Posterior vena cava (tissue), 2 donors: ENCODE measurements around the gene ENPP6. TPM values are rescaled to one million over a fixed set of nuclear protein-coding genes. Genes with fewer than 3 reads are reported as not detected.
"Not testable (repeated sequence)": the region's sequence is repeated elsewhere in the genome, so short reads cannot be mapped to it uniquely, and the experiment has no call there.

Source experiments
- DNase-seq: peaks from one replicate; pipeline ENCODE4 v3.0.0-alpha.2; 2020; ENCODE audit warnings: low spot score
- intact Hi-C, 2 donors: fragments of 100-400 bp; cut with DNase I; formaldehyde crosslinking; loops; one replicate each; pipeline versions ENCODE4 v1.14.1 to v1.14.2; 2022 to 2023
- total RNA-seq, 2 donors: library from RNA; stranded (reverse); fragmentation: NEBNext Ultra II Directional; extraction: Animal tissue kit (Norgen Biotek cat#: 25700); gene quantifications; one replicate each; pipeline ENCODE4 v1.2.1, GENCODE V29; 2021
- donor health status: DM: yes; HTN: yes; CAD: no.
- donor health status: DM: yes; HTN: yes; CAD: no.

The ENPP6 gene
- total RNA-seq, 2 donors from 2014 or later = 0.19 to 0.83 TPM

DNA sequence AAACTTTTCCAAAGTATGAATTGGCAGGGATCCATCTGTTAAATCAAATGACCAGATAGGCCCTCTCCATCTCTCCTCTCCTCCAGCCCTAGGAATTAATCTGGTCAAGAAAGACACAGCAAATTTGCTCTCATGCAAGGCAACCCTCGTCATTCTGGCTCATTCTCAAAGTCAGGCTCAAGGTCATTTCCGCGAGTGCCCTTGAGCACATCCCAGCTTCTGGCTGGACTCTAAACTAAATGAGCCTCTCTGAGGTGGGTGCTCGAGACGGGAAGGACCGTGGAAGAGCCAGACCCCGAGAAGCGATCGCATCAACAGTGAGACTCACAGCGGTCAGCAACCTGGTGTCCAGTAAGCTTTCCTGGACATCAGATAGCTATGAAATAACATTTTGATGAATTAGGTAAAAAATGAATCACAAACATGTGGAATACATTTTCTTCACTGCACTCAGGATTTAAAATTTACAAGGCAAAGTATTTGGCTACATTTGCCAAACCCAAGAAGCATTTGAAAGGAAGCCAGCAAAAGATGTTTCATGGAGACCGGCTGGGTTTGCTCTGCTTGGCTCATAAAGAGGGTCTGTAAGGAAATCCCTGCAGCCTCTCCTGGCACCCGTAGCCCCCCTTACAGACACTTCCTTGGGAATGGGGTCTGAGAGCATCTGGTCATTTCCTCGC, 121.0 kb downstream of the ENPP6 start:
- DNase-seq = no peak
- intact Hi-C loops = no loop called here

DNA sequence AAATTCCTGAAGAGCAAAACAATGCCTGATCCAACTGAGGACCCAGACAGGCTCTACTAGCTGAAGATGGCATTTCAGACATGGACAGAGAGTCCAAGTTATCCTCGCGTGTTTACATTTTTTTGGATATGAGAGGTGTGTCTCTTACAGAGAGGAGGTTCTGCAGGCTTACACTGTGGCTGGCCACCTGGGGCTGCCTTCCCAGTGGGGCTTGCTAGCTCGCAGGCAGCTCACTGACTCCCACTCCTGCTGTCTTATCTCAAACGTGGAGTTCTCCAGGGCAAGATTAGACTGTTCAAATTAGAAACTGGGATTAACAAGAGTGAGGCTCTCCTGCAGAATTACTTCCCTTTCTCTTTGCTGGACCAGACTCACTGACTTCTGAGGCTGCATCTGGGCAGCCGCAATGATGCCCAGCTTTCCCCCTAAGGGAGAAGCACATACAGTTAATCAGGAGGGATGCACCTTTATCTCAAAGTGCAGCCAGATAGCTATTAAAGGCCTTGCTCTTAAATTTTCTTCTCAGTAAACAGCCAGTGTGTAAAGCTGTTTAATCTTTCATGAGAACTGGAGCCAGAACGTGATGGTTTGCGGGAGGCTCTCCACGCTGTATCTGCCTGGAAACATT, 123.0 kb downstream of the ENPP6 start:
- intact Hi-C loops = no loop called here
- no peak for DNase-seq

- intact Hi-C loops = no loop called here
- no peak for DNase-seq
These were observed 125.7 kb downstream of the ENPP6 start for GRCh38 chr4:184091986-184092385.

DNA sequence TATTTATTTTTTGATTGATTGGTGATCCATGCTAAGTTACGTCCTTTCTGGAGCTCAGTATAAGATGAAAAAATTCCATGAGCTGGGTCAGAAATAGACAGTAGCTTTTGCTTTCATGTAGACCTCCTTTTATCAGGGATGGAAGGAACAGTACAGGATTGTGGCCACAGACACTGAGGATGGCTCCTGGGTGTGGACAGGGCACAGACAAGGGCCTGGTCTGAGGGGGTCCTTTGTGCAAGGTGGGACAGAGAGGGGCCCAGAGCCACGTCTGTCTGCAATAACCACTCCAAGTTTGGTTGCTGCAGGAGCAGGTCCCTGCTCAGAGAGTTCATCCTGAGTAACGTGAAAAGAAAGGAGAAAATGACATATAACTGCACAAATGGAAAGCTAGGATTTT, 127.1 kb downstream of the ENPP6 start:
- intact Hi-C loops = no loop called here
- DNase-seq = no peak

DNA sequence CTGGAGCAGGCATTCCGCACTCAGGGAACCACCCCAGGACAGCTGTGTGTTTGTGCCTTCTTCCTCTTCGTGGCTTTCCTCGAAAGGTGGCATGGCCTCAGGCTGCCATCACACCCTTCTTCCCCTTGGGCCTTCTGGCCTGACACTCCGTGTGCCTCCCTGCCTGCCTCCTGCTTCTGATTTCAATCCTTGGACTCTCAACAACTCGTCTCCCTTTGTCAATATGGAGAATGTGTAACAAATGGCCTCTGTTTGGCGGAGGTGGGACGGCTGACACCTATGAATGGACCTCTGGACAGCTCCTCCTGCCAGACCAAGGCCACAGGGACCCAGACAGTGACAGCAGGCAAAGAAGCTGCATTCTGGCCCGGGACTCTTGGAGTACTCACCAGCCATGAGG, 137.0 kb downstream of the ENPP6 start:
- no peak for DNase-seq
- intact Hi-C loops = no loop called here

GRCh38 chr4:184074677-184075388, 142.8 kb downstream of the ENPP6 start:
- intact Hi-C loops = no loop called here
- no peak for DNase-seq

GRCh38 chr4:184067931-184068554, 149.6 kb downstream of the ENPP6 start:
- intact Hi-C loops = no loop called here
- DNase-seq = no peak

DNA sequence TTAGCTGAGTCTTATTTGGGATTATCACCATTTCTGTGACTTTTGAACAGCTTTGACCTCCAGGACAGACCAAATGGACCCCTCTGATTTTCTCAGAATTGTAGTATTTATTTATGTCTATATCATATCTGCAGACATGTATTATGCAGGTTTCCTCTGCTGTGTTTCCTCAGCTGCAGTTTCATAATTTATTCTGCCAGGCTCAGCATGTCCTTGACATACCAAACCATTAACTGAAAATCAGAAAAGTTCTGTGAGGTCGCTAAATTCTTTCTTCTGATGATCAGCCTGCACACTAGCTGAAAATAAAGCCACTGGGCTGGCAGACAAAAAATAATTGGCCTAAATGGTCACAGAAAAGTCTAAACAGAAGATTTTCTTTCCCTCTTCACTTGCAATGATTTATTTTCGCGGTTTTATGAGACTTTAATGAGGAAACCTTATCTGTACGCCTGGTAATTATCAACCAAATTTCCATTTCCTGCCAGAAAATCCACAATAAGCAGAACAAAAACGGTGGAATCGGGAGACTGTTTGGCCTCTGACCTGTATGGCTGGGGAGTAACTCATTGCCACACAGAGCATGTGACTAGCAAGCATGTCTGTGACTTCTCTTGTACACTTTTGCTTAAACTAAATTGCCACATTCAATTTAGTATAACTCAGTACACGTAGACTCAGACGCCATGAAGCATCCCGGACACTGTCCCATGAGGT, 150.9 kb downstream of the ENPP6 start:
- intact Hi-C loops = no loop called here
- no peak for DNase-seq

- DNase-seq = no peak
- intact Hi-C loops = no loop called here
These were observed 152.8 kb downstream of the ENPP6 start for GRCh38 chr4:184064877-184065276.

DNA sequence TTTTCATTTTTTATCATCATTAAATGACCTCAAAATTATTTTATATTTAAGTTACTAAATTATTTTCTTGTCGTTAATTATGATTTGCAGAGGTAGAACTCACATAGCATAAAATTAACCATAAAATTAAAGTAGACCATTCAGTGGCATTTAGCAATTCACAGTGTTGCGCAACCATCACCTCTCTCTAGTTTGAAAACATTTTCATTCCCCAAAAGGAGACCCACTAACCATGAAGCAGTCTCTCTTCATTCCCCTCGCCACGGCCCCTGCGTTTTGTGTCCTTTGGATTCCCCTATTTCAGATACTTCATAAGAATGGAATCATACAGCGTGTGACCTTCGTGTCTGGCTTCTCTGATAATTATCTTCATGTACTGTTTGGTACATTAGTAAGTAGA, 154.9 kb downstream of the ENPP6 start:
- no peak for DNase-seq
- intact Hi-C loops = no loop called here

GRCh38 chr4:184061582-184061981, 156.1 kb downstream of the ENPP6 start:
- DNase-seq = no peak
- intact Hi-C loops = no loop called here

GRCh38 chr4:184059099-184059498, 158.6 kb downstream of the ENPP6 start:
- intact Hi-C loops = no loop called here
- no peak for DNase-seq

- no peak for DNase-seq
- intact Hi-C loops = no loop called here
These were observed 159.6 kb downstream of the ENPP6 start for GRCh38 chr4:184058026-184058425.

DNA sequence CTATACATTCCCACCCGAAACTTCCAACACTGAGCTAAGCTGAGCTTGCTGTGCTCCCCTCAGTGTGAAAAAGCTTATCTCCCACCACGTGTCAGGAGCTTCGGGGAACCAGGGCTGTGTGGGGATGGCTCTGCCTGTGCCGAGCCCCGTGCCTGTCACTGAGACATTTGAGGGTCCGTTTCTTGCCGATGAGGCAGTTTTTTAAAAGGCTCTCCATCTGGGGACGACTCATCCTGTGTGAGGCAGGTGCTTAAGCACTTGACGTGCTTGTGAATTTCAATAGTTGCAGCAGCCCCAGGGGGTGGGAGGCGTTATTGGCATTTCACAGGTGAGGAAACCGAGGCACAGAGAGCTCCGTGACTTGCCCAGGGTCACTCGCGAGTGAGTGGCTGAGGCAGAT, 160.8 kb downstream of the ENPP6 start:
- intact Hi-C loops = no loop called here

DNA sequence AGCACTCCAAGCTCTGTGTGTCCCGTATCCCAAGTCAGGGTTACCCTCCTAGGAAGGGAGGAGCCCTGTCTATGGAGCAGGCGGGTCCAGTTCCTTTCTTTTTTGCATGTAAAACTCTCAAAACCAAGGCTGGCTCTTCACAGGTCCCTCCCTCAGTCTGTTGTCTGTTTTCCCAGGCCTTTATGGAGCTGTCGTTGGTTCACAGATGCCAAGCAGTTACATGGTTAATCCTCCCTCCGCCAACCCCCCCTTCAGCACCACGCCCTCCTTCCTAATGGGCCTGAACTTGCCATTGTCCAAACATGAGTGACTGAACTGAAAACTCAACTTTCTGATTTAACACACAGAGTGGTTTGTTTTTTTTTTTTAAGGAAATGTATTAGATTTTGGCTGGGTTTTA, 164.2 kb downstream of the ENPP6 start:
- intact Hi-C loops = loop anchor here in 1 of 2 donors (5.0 kb wide), 1 partner anchor 1346 kb away; no protein-coding TSS in a partner anchor
- no peak for DNase-seq

More for the DNA sequence above, 160.8 kb downstream of the ENPP6 start:
- DNase-seq = no peak

DNA sequence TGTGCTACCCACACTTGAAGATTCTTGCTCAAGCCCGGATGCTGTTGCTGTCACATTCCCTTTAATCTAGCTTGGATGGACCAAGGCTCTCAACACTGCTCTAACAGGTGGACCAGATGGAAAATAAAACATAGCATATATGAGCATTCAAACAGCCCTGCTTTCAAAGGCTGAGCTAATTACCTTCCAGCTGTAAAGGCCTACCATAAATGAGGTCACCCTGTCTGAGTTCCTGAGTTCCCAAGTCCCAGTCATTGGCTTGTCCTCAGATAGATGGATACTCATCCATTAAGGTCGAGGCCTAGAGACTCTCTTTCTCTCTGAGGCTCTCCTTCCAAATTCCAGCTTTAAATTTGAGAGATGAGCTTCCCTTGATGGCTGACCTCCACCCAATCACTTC, 165.1 kb downstream of the ENPP6 start:
- no peak for DNase-seq

DNA sequence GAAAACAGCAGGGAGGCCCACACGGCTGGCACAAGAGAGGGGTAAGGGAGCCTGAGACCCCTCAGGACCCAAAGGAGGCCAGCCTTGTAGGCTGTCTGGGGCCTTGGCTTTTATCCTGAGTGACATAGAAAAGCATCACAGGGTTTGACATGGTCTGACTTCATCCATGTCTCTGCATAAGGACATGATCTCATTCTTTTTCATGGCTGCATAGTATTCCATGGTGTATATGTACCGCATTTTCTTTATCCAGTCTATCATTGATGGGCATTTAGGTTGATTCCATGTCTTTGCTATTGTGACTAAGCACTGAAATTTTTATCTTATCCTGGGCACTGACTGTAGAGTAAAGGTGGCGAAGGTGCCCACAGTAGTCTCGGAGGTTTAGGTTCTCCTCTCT, 166.4 kb downstream of the ENPP6 start:
- DNase-seq = not testable (repeated sequence)
- intact Hi-C loops = loop anchor here in 1 of 2 donors (5.0 kb wide), 1 partner anchor 1344 kb away; no protein-coding TSS in a partner anchor

More for the DNA sequence above, 165.1 kb downstream of the ENPP6 start:
- intact Hi-C loops = loop anchor here in 1 of 2 donors (5.0 kb wide), 1 partner anchor 1345 kb away; no protein-coding TSS in a partner anchor

DNA sequence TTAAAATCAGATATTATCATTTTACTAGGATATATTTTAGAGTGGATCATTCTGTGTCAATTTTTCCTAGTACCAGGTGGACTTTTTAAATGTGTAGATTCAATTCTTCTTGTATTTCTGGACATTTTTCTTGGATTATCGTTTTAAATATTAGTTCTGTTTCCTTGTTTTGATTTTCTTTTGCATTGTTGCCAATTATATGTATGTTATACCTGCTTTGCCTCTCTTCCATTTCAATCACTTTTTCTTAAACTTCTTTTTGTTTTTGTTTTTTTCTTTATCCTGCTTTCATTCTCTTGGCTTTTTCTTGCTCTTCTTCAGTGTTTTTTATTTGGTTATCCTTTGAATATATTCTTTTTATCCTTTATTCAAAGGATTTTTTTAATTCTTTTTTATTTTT, 171.5 kb downstream of the ENPP6 start:
- intact Hi-C loops = no loop called here
- no peak for DNase-seq

DNA sequence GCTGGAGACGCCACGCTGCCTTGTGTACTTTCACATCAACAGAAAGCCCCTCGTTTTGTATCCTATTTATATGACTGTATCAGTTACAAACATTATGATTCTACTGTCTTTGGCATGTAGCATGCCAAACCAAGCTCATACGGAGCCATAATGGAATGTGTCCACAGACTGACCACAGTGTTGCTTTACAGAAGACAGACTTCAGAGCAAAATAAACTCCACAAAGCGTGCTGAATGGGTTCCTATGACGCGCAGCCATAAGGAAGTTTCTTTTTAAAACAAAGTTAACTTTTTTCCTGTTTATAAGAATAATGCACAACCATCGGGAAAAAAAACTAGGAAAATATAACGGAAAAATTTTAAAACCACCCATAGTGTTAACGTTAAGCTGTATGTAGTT, 176.5 kb downstream of the ENPP6 start:
- intact Hi-C loops = no loop called here

More for the DNA sequence above, 176.5 kb downstream of the ENPP6 start:
- no peak for DNase-seq
